BLaER1 (cell line): ENCODE data around the gene NOP56.

Experiments
- H3K27ac ChIP-seq: shearing (Covaris generic); formaldehyde crosslinking; 2 replicates; pipeline ENCODE4 v1.8.1; 2022
- H3K27me3 ChIP-seq: shearing (Covaris generic); formaldehyde crosslinking; 2 replicates; pipeline ENCODE4 v1.8.1; 2022
- H3K36me3 ChIP-seq: shearing (Covaris generic); formaldehyde crosslinking; 2 replicates; pipeline ENCODE4 v1.8.1; 2022
- H3K4me1 ChIP-seq: shearing (Covaris generic); formaldehyde crosslinking; 2 replicates; pipeline ENCODE4 v1.8.1; 2022
- H3K4me2 ChIP-seq: shearing (Covaris generic); formaldehyde crosslinking; 2 replicates; pipeline ENCODE4 v1.8.1; 2022
- H3K4me3 ChIP-seq: shearing (Covaris generic); formaldehyde crosslinking; 2 replicates; pipeline ENCODE4 v1.8.1; 2022
- H3K9ac ChIP-seq: shearing (Covaris generic); formaldehyde crosslinking; 2 replicates; pipeline ENCODE4 v1.8.1; 2022
- H3K9me3 ChIP-seq: shearing (Covaris generic); formaldehyde crosslinking; 2 replicates; pipeline ENCODE4 v1.8.1; 2022
- H4K20me1 ChIP-seq: shearing (Covaris generic); formaldehyde crosslinking; 2 replicates; pipeline ENCODE4 v1.8.1; 2022
- Cebpa-rat ChIP-seq: shearing (Covaris generic); IDR thresholded peaks from 2 replicates; pipeline ENCODE4 v1.8.1; 2022

The NOP56 gene, protein sequence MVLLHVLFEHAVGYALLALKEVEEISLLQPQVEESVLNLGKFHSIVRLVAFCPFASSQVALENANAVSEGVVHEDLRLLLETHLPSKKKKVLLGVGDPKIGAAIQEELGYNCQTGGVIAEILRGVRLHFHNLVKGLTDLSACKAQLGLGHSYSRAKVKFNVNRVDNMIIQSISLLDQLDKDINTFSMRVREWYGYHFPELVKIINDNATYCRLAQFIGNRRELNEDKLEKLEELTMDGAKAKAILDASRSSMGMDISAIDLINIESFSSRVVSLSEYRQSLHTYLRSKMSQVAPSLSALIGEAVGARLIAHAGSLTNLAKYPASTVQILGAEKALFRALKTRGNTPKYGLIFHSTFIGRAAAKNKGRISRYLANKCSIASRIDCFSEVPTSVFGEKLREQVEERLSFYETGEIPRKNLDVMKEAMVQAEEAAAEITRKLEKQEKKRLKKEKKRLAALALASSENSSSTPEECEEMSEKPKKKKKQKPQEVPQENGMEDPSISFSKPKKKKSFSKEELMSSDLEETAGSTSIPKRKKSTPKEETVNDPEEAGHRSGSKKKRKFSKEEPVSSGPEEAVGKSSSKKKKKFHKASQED

DNA sequence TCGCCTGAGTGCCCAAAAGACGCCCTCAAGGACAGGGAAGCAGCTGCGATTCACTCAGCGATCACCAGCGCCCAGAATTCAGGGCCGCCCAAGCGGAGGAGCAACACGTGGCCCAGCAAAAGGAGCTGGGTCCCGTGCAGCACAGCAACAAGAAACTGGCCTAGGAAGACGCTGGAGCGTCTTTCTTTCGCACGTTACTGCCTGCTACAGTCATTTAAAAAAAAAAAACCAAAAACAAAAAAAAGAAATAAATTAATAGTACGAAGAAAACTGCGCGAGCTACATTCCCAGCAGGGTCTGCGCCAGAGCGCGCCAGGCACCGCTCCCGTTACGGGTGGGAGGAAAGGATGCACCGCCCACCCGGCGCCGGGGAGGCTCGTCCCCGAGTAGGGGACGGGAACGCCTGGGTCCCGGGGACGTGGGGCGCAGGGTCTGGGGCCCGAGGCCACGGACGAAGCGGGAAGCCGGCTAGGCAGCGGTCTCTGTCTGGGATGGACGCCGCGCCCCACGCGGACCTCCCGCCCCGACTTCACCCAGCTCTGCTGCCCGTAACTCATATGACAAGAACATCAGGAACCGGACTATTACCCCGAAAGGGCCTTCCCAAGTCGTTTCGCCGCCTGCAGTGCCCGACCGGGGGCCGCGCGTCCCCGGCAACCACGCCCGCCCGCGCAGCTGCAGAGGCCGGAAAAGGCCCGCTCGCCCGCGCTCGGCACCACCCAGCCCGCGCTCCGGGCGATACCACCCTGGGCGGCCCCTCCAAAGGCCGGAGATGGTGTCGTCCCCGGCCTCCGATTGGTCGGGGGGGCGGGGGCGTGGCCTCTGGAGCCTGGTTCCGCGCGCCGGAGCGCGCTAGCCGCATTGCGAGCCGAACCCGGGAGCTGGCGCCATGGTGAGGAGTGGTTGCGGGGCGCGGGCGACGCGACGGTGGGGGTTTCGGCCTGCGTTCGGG is at the start of gene NOP56:
NOP56 (plus strand) TSS at position 861 of the 952 bp plus-strand sequence; CDS start at position 890, 29 bp downstream.
- Histone ChIP-seq H3K4me2 (peak within 1 kb of the TSS; percentile 96), H3K36me3 (peaks cover 41% of the 10 kb centered on the region), H3K9ac (peak within 1 kb of the TSS; percentile 99), H3K27ac (peak within 1 kb of the TSS; percentile 99), H4K20me1 (peaks cover 44% of the 10 kb centered on the region), H3K4me1 (peaks cover 43% of the 10 kb centered on the region), H3K9me3 (no peaks in the 10 kb centered on the region), H3K4me3 (peak within 1 kb of the TSS; percentile 99), H3K27me3 (no peaks in the 10 kb centered on the region)
- no peak for TF ChIP-seq Cebpa-rat

- H3K4me2 ChIP-seq: no peak overlapping the region
- TF ChIP-seq Cebpa-rat: no peak
- no peak overlapping the region for H3K27ac ChIP-seq
- H3K9ac ChIP-seq: no peak overlapping the region
- H3K9me3 ChIP-seq: peaks cover 18% of the 10 kb centered on the region
- no peaks in the 10 kb centered on the region for H3K36me3 ChIP-seq
- H3K27me3 ChIP-seq: no peaks in the 10 kb centered on the region
- H3K4me3 ChIP-seq: no peak overlapping the region
- H3K4me1 ChIP-seq: no peaks in the 10 kb centered on the region
- H4K20me1 ChIP-seq: no peaks in the 10 kb centered on the region
Observed at GRCh38 chr20:2602746-2603145, 49.7 kb upstream of the NOP56 start.

DNA sequence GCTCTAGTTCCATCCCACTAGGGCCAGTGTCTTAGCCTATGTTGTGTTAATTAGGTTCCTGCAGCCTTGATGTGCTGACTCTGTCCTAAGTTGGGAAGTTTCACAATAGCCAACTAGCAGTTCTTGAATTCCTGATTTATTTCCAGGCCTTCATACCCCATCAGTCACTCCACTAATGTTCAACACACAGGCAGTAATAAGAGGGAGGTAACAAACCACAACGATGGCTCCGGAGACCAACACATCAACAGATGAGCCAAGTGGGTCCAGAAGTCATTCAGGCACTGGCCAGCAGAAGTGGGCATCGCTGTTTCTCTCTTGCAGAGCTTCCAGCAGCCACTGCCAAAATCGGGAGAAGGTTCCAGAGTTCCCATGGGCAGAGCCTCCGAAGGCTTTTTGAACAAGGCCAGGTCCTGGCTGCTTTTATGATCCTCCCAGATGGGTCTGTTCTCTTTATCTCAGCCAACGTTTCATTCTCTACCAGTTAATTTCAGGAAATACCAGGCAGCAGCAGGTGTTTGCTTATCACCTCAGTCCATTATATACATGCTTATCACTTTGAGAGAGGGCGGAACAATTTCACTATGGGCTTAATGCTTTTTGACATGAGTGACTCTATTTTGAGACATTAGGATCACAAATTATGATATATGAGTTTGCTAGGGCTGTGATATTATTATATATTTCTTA is 48.5 kb upstream of the NOP56 start:
- Histone ChIP-seq H4K20me1 (no peaks in the 10 kb centered on the region), H3K4me3 (no peak overlapping the region), H3K36me3 (no peaks in the 10 kb centered on the region), H3K27me3 (no peaks in the 10 kb centered on the region), H3K27ac (no peak overlapping the region), H3K9me3 (peaks cover 18% of the 10 kb centered on the region), H3K4me2 (no peak overlapping the region), H3K4me1 (no peaks in the 10 kb centered on the region), H3K9ac (no peak overlapping the region)
- no peak for TF ChIP-seq Cebpa-rat

DNA sequence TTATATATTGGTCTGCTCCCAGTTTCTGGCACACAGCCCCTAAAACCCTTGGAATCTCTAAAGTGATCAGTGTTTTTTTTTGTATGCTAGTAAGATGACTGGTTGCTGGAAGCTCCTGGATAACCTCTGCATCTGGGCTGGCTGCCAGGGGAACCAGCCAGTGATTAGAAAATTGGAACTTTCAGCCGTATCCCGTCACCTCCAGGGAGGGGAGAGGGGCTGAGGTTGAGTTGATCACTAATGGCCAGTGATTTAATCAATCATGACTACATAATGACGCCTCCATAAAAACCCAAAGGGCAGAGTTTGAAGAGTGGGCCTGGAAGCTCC is 48.0 kb upstream of the NOP56 start:
- Histone ChIP-seq H3K4me3 (no peak overlapping the region), H3K9ac (no peak overlapping the region), H3K27ac (no peak overlapping the region), H3K4me2 (no peak overlapping the region), H3K36me3 (no peaks in the 10 kb centered on the region), H3K4me1 (no peaks in the 10 kb centered on the region), H3K9me3 (peaks cover 18% of the 10 kb centered on the region), H4K20me1 (no peaks in the 10 kb centered on the region), H3K27me3 (no peaks in the 10 kb centered on the region)
- no peak for TF ChIP-seq Cebpa-rat

GRCh38 chr20:2606507-2607006 is 45.9 kb upstream of the NOP56 start:
- Histone ChIP-seq H4K20me1 (no peaks in the 10 kb centered on the region), H3K4me2 (no peak overlapping the region), H3K9ac (no peak overlapping the region), H3K27me3 (no peaks in the 10 kb centered on the region), H3K36me3 (no peaks in the 10 kb centered on the region), H3K4me1 (no peaks in the 10 kb centered on the region), H3K9me3 (peaks cover 18% of the 10 kb centered on the region), H3K27ac (no peak overlapping the region), H3K4me3 (no peak overlapping the region)
- TF ChIP-seq Cebpa-rat: no peak

DNA sequence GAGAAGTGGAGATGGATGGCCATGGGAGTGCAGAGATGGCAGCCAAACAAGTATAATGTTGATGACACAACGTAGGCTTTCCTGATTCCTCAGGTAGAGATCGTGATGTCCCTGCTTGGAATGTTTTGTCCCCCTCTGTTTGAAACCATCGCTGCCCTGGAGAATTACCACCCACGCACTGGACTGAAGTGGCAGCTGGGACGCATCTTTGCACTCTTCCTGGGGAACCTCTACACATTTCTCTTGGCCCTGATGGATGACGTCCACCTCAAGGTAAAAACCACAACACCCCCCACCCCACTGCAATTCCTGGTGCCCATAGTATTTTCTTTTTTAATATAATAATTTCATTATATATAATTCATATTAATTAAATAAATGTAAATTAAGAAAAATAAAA is 42.1 kb upstream of the NOP56 start:
- no peak overlapping the region for H3K9ac ChIP-seq
- H3K36me3 ChIP-seq: no peaks in the 10 kb centered on the region
- no peaks in the 10 kb centered on the region for H3K4me1 ChIP-seq
- no peak for TF ChIP-seq Cebpa-rat
- H3K4me3 ChIP-seq: no peak overlapping the region
- H3K27me3 ChIP-seq: no peaks in the 10 kb centered on the region
- H4K20me1 ChIP-seq: no peaks in the 10 kb centered on the region
- H3K9me3 ChIP-seq: peaks cover 18% of the 10 kb centered on the region
- H3K27ac ChIP-seq: no peak overlapping the region
- no peak overlapping the region for H3K4me2 ChIP-seq

- peaks cover 12% of the 10 kb centered on the region for H3K9me3 ChIP-seq
- TF ChIP-seq Cebpa-rat: no peak
- H3K4me1 ChIP-seq: no peaks in the 10 kb centered on the region
Observed at GRCh38 chr20:2610941-2611720, 41.3 kb upstream of the NOP56 start.

GRCh38 chr20:2612073-2612472 is 40.4 kb upstream of the NOP56 start:
- Histone ChIP-seq H3K4me2 (no peak overlapping the region), H3K4me3 (no peak overlapping the region), H3K4me1 (no peaks in the 10 kb centered on the region), H3K9ac (no peak overlapping the region), H3K9me3 (peaks cover 5% of the 10 kb centered on the region), H3K27ac (no peak overlapping the region), H4K20me1 (no peaks in the 10 kb centered on the region), H3K36me3 (no peaks in the 10 kb centered on the region), H3K27me3 (no peaks in the 10 kb centered on the region)
- no peak for TF ChIP-seq Cebpa-rat

More at GRCh38 chr20:2610941-2611720, 41.3 kb upstream of the NOP56 start:
- no peak overlapping the region for H3K27ac ChIP-seq
- no peaks in the 10 kb centered on the region for H3K36me3 ChIP-seq
- no peak overlapping the region for H3K4me3 ChIP-seq
- no peak overlapping the region for H3K9ac ChIP-seq
- no peaks in the 10 kb centered on the region for H3K27me3 ChIP-seq
- H4K20me1 ChIP-seq: no peaks in the 10 kb centered on the region
- H3K4me2 ChIP-seq: no peak overlapping the region

- Histone ChIP-seq H3K36me3 (no peaks in the 10 kb centered on the region), H3K9me3 (peaks cover 6% of the 10 kb centered on the region), H3K4me1 (no peaks in the 10 kb centered on the region), H3K4me3 (no peak overlapping the region), H3K4me2 (no peak overlapping the region), H3K27ac (no peak overlapping the region), H4K20me1 (no peaks in the 10 kb centered on the region), H3K9ac (no peak overlapping the region), H3K27me3 (no peaks in the 10 kb centered on the region)
- no peak for TF ChIP-seq Cebpa-rat
Observed at GRCh38 chr20:2616634-2617033, 35.8 kb upstream of the NOP56 start.
